ENCODE results near the gene KCNF1.

DNA sequence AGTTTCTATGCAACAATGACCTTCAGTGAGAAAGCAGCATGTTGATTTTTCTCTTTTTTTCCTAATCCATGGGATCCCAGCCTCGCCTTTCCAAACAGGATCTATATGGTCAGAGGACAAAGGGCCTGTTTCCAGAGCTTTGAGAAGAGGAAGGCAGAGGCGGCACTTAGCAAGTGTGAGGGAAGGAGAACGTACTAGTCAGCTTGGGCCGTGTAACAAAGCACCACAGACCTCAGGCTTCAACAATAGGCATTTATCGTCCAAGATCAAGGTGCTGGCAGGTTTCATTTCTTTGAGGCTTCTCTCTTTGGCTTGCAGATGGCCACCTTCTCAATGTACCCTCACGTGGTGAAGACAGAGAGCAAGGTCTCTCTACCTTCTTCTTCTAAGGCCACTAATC, 7.3 kb upstream of the KCNF1 start:
- TF ChIP-seq, protein P1, sequence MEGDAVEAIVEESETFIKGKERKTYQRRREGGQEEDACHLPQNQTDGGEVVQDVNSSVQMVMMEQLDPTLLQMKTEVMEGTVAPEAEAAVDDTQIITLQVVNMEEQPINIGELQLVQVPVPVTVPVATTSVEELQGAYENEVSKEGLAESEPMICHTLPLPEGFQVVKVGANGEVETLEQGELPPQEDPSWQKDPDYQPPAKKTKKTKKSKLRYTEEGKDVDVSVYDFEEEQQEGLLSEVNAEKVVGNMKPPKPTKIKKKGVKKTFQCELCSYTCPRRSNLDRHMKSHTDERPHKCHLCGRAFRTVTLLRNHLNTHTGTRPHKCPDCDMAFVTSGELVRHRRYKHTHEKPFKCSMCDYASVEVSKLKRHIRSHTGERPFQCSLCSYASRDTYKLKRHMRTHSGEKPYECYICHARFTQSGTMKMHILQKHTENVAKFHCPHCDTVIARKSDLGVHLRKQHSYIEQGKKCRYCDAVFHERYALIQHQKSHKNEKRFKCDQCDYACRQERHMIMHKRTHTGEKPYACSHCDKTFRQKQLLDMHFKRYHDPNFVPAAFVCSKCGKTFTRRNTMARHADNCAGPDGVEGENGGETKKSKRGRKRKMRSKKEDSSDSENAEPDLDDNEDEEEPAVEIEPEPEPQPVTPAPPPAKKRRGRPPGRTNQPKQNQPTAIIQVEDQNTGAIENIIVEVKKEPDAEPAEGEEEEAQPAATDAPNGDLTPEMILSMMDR (IDR thresholded peaks at IDR 0.05; ENCODE audit: low read depth, low read length) = no peak
- TF ChIP-seq, protein P2, sequence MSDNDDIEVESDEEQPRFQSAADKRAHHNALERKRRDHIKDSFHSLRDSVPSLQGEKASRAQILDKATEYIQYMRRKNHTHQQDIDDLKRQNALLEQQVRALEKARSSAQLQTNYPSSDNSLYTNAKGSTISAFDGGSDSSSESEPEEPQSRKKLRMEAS (IDR thresholded peaks at IDR 0.05; ENCODE audit: low read depth, low read length) = no peak
- TF ChIP-seq POLR2A (IDR thresholded peaks at IDR 0.05; ENCODE audit: extremely low read depth, insufficient read length) (no peak), MYC (IDR thresholded peaks at IDR 0.05; ENCODE audit: low read depth, low read length) (no peak)

All from NB4 (cell line).